Upper lobe of left lung (tissue), 4 donors: ENCODE data around the gene MAN1A1.

Experiments used
- EP300 ChIP-seq, 4 donors: sonication (generic); formaldehyde crosslinking; IDR thresholded peaks; one replicate each; pipeline ENCODE4 v1.5.1; 2017; ENCODE audit warnings: antibody characterized with exemption in 4 of 4, control low read depth in 2 of 4
- POLR2A ChIP-seq, 4 donors: fragments of 450-650 bp; IDR thresholded peaks; one replicate each; pipeline ENCODE4 v1.5.1; 2016 to 2017; ENCODE audit warnings: antibody characterized with exemption in 4 of 4, mild to moderate bottlenecking in 2 of 4
- TF ChIP-seq, protein P1 (sequence below), 6 experiments: fragments of 450-650 bp in 4 of 6; fragments of 200-600 bp in 2 of 6; sonication (generic) in 2 of 6; IDR thresholded peaks; one replicate each; pipeline ENCODE4 v1.5.1; 2016 to 2019; ENCODE audit warnings: antibody characterized with exemption in 6 of 6

DNA sequence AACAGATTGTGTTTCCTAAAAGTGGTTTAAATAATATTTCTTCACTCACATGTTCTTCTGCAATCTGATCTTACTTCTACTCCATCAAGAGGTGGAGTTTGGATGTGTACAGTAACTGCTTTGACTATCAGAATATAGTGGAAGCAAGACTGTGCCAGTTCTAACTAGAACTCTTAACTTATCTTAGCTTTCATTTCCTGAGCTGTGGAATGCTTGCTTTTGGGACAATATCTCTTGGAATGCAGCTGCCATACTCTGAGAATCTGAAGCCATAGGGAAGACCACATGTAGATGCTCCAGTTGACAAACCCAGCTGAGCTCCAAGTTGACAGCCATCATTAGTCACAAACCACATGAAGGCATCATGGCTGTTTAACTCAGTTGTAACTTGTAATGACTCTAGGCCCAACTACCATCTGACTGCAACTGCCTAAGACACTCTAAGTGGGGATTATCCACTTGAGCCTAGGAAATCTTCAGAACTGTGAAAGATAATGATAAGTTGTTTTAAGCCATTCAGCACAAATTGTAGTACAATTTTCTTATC, 40.8 kb upstream of the MAN1A1 start:
- TF ChIP-seq, protein P1, sequence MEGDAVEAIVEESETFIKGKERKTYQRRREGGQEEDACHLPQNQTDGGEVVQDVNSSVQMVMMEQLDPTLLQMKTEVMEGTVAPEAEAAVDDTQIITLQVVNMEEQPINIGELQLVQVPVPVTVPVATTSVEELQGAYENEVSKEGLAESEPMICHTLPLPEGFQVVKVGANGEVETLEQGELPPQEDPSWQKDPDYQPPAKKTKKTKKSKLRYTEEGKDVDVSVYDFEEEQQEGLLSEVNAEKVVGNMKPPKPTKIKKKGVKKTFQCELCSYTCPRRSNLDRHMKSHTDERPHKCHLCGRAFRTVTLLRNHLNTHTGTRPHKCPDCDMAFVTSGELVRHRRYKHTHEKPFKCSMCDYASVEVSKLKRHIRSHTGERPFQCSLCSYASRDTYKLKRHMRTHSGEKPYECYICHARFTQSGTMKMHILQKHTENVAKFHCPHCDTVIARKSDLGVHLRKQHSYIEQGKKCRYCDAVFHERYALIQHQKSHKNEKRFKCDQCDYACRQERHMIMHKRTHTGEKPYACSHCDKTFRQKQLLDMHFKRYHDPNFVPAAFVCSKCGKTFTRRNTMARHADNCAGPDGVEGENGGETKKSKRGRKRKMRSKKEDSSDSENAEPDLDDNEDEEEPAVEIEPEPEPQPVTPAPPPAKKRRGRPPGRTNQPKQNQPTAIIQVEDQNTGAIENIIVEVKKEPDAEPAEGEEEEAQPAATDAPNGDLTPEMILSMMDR (IDR thresholded peaks at IDR 0.05) = no peak
- TF ChIP-seq EP300 (IDR thresholded peaks at IDR 0.05) = no peak
- TF ChIP-seq POLR2A (IDR thresholded peaks at IDR 0.05) = no peak
